Right lung (tissue), 5 donors: Measurements from ENCODE around the gene GPR4. TPM values are rescaled to one million over a fixed set of nuclear protein-coding genes. Genes with fewer than 3 reads are reported as not detected.

Experiments used
- DNase-seq, 2 donors: peaks; one replicate each; pipeline ENCODE4 v3.0.0-alpha.2; 2013
- polyA plus RNA-seq, 5 donors: library from polyadenylated mRNA; unstranded; fragments of 120-200 nt; gene quantifications; one replicate each; pipeline versions ENCODE4 v1.2.1 to v1.2.3, GENCODE V29; 2013; ENCODE audit warnings: inconsistent platforms in 1 of 5, low replicate concordance in 1 of 5; ENCODE audit not compliant: insufficient read length in 5 of 5, insufficient read depth in 1 of 5

Gene GPR4
- polyA plus RNA-seq, 5 donors, result 2.5 to 5.3 (median 3.7) TPM

GRCh38 chr19:45558399-45558878 lies 43.6 kb downstream of the GPR4 start:
- DNase-seq, result peak in 1 of 2 donors; percentile 13

GRCh38 chr19:45556835-45557234 lies 45.2 kb downstream of the GPR4 start:
- DNase-seq, result no peak

- DNase-seq, result no peak
Measured at GRCh38 chr19:45554481-45554880, 47.5 kb downstream of the GPR4 start.

GRCh38 chr19:45553464-45553863 lies 48.5 kb downstream of the GPR4 start:
- DNase-seq, result peak; percentile 25 to 31

GRCh38 chr19:45547965-45548609 lies 53.9 kb downstream of the GPR4 start:
- DNase-seq, result no peak

GRCh38 chr19:45547211-45547770 lies 54.7 kb downstream of the GPR4 start:
- DNase-seq, result no peak

GRCh38 chr19:45542234-45542668 lies 59.8 kb downstream of the GPR4 start:
- no peak for DNase-seq

Other genes starting within 250 kb of the GPR4 start
- gene ERCC2, start 231.6 kb downstream of the GPR4 start, polyA plus RNA-seq, result 10 to 100 TPM; 27.8 to 35.8 (median 32.2) TPM
- gene PPP1R13L, start 197.1 kb downstream of the GPR4 start, polyA plus RNA-seq, result 10 to 100 TPM; 11.2 to 20.0 (median 13.6) TPM
- 1 to 10 TPM; 2.8 to 5.5 (median 3.6) TPM for gene POLR1G, start 195.6 kb downstream of the GPR4 start, polyA plus RNA-seq
- 100 to 1,000 TPM in 1 of 5 donors, 10 to 100 TPM in 4; 77.2 to 123 (median 93.4) TPM for gene ERCC1, start 178.3 kb downstream of the GPR4 start, polyA plus RNA-seq
- 100 to 1,000 TPM in 4 of 5 donors, 10 to 100 TPM in 1; 15.5 to 269 (median 169) TPM for gene FOSB, start 134.2 kb downstream of the GPR4 start, polyA plus RNA-seq
- 10 to 100 TPM; 10.1 to 14.7 (median 11.2) TPM for gene RTN2, start 105.2 kb downstream of the GPR4 start, polyA plus RNA-seq
- gene PPM1N, start 103.8 kb downstream of the GPR4 start, polyA plus RNA-seq, result under 1 TPM; 0.15 to 0.49 (median 0.28) TPM
- gene VASP, start 94.7 kb downstream of the GPR4 start, polyA plus RNA-seq, result 10 to 100 TPM; 47.8 to 59.7 (median 57.2) TPM
- gene OPA3, start 17.4 kb downstream of the GPR4 start, polyA plus RNA-seq, result 1 to 10 TPM; 5.8 to 9.4 (median 6.0) TPM
- 10 to 100 TPM; 24.3 to 31.4 (median 29.8) TPM for gene EML2, start 37.2 kb upstream of the GPR4 start, polyA plus RNA-seq
- gene GIPR, start 66.0 kb upstream of the GPR4 start, polyA plus RNA-seq, result 1 to 10 TPM; 2.8 to 8.7 (median 5.2) TPM
- 100 to 1,000 TPM; 328 to 445 (median 361) TPM for gene SNRPD2, start 89.7 kb upstream of the GPR4 start, polyA plus RNA-seq
- 10 to 100 TPM in 4 of 5 donors, 1 to 10 TPM in 1; 7.2 to 14.6 (median 11.4) TPM for gene QPCTL, start 90.5 kb upstream of the GPR4 start, polyA plus RNA-seq
- 10 to 100 TPM; 10.2 to 22.1 (median 17.6) TPM for gene FBXO46, start 128.7 kb upstream of the GPR4 start, polyA plus RNA-seq
- not detected for gene MEIOSIN, start 131.2 kb upstream of the GPR4 start, polyA plus RNA-seq
- 10 to 100 TPM; 10.7 to 39.5 (median 20.0) TPM for gene SIX5, start 167.0 kb upstream of the GPR4 start, polyA plus RNA-seq
- gene DMPK, start 180.3 kb upstream of the GPR4 start, polyA plus RNA-seq, result 10 to 100 TPM; 43.9 to 89.6 (median 52.9) TPM
- 10 to 100 TPM; 23.6 to 45.4 (median 34.3) TPM for gene DMWD, start 190.6 kb upstream of the GPR4 start, polyA plus RNA-seq
- under 1 TPM in 1 of 5 donors, not detected in 4; 0.08 TPM for gene RSPH6A, start 213.1 kb upstream of the GPR4 start, polyA plus RNA-seq